ENCODE results near the gene PEX5L. TPM values are rescaled to one million over a fixed set of nuclear protein-coding genes. Genes with fewer than 3 reads are reported as not detected.

The PEX5L gene
- total RNA-seq, 1 experiment from 2014 or later: 0.33 TPM

DNA sequence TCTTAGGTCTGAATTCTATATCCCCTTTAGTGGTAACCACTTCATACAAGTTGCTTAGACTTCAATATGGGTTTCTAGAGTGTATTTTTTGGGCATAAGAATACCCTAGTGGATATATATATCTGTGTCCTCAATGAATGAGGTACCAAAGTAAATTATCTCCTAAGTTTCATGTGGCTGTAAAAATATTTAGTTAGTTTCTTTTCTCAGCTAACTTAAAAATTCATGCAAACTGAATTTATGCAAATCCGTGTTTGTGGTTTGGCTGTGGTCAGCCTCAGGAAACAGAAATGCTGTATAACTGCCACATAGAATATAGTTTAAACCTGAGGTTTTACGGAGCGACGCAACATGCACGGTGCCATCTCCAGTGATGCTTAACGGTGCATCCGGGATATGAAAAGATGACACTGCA, 80.3 kb downstream of the PEX5L start:
- H3K9me3 ChIP-seq (ENCODE audit: insufficient read depth, low read depth): no peaks in the 10 kb centered on the region
- ChIA-PET POLR2A (ENCODE audit: unreplicated experiment) (no interaction called here), CTCF (no interaction called here)
- H3K4me1 ChIP-seq (replicated peaks; ENCODE audit: insufficient read depth): no peaks in the 10 kb centered on the region
- DNase-seq: no peak
- intact Hi-C loops (cut with micrococcal nuclease; ENCODE audit: unreplicated experiment): loop anchor here (1.0 kb wide), 1 partner anchor 34 kb away; no protein-coding TSS in a partner anchor
- no peaks in the 10 kb centered on the region for H3K9me2 ChIP-seq (ENCODE audit: insufficient read depth)
- H3K36me3 ChIP-seq (ENCODE audit: low read depth): no peaks in the 10 kb centered on the region
- no peaks in the 10 kb centered on the region for H3F3A ChIP-seq (ENCODE audit: insufficient read depth, low read depth)
- TF ChIP-seq CTCF (conservative IDR thresholded peaks at IDR 0.05): no peak
- no peak for TF ChIP-seq EZH2 (IDR thresholded peaks at IDR 0.05; ENCODE audit: low read depth)
- no TSS peak for BruUV-seq (replicated peaks)
- no peak overlapping the region for H3K4me3 ChIP-seq
- H3K27ac ChIP-seq: no peak overlapping the region
- H2AFZ ChIP-seq: no peak overlapping the region
- no peaks in the 10 kb centered on the region for H3K27me3 ChIP-seq (ENCODE audit: insufficient read depth, low read depth)
- H4K20me1 ChIP-seq (ENCODE audit: insufficient read depth): no peaks in the 10 kb centered on the region
- no peak overlapping the region for H3K4me2 ChIP-seq
- H3K79me2 ChIP-seq (ENCODE audit: low read depth): no peaks in the 10 kb centered on the region

DNA sequence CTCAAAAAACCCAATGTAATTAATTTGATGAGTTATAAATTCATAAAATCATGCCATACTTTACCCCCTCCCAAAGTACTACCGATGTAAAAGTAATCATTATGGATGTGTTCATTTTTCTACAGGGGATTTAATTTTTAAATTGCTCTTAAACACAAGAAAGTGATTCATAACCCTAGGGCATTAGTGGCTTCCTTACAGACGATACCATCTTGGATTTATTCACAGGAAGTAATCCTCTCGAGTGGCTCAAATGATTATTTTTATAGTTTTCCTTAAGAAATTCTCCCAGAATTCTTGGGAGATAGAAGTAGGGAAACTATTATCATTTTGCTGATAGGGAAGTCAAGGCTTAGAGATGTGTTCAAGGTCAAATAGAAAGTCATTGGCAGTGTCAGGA, 80.9 kb downstream of the PEX5L start:
- BruUV-seq (replicated peaks): no TSS peak
- Histone ChIP-seq H3F3A (ENCODE audit: insufficient read depth, low read depth) (no peaks in the 10 kb centered on the region), H2AFZ (no peak overlapping the region), H3K9me2 (ENCODE audit: insufficient read depth) (no peaks in the 10 kb centered on the region), H3K36me3 (ENCODE audit: low read depth) (no peaks in the 10 kb centered on the region), H4K20me1 (ENCODE audit: insufficient read depth) (no peaks in the 10 kb centered on the region), H3K27ac (no peak overlapping the region), H3K9me3 (ENCODE audit: insufficient read depth, low read depth) (no peaks in the 10 kb centered on the region), H3K4me3 (no peak overlapping the region), H3K4me1 (replicated peaks; ENCODE audit: insufficient read depth) (no peaks in the 10 kb centered on the region), H3K4me2 (no peak overlapping the region), H3K79me2 (ENCODE audit: low read depth) (no peaks in the 10 kb centered on the region), H3K27me3 (ENCODE audit: insufficient read depth, low read depth) (no peaks in the 10 kb centered on the region)
- TF ChIP-seq EZH2 (IDR thresholded peaks at IDR 0.05; ENCODE audit: low read depth) (no peak), CTCF (conservative IDR thresholded peaks at IDR 0.05) (no peak)
- no peak for DNase-seq
- intact Hi-C loops (cut with micrococcal nuclease; ENCODE audit: unreplicated experiment): loop anchor here (1.0 kb wide), 1 partner anchor 34 kb away; no protein-coding TSS in a partner anchor
- POLR2A ChIA-PET (ENCODE audit: unreplicated experiment): no interaction called here
- CTCF ChIA-PET: no interaction called here

DNA sequence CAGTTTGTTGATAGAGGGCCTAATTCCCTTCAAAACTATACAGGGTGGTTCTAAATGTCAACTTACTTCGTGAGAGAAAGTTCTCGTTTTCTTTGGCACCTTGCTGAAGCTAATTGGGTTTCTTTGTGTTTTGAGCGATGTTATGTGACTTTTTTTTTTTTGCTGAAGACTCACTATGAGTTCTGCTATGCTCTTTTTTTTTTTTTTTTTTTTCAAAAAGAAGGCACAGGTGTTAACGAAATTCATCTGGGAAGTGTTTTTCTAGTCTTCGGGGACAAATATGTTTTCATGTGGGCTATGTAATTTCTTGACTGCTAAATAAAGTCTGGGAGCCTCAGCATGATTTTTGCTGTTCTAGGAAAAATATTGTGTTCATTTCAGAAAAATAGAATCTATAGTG, 81.5 kb downstream of the PEX5L start:
- ChIA-PET POLR2A (ENCODE audit: unreplicated experiment) (no interaction called here), CTCF (interaction anchor here (0.6 kb wide), 1 partner anchor 31 kb away, joined by 16 read pairs; no protein-coding TSS in a partner anchor)
- Histone ChIP-seq H3K4me1 (replicated peaks; ENCODE audit: insufficient read depth) (no peaks in the 10 kb centered on the region), H3K27ac (no peak overlapping the region), H3K4me2 (no peak overlapping the region), H3K4me3 (no peak overlapping the region), H3F3A (ENCODE audit: insufficient read depth, low read depth) (no peaks in the 10 kb centered on the region), H4K20me1 (ENCODE audit: insufficient read depth) (no peaks in the 10 kb centered on the region), H3K79me2 (ENCODE audit: low read depth) (no peaks in the 10 kb centered on the region), H3K9me3 (ENCODE audit: insufficient read depth, low read depth) (no peaks in the 10 kb centered on the region), H3K36me3 (ENCODE audit: low read depth) (no peaks in the 10 kb centered on the region), H2AFZ (no peak overlapping the region), H3K27me3 (ENCODE audit: insufficient read depth, low read depth) (no peaks in the 10 kb centered on the region), H3K9me2 (ENCODE audit: insufficient read depth) (no peaks in the 10 kb centered on the region)
- TF ChIP-seq EZH2 (IDR thresholded peaks at IDR 0.05; ENCODE audit: low read depth): no peak
- no peak for TF ChIP-seq CTCF (conservative IDR thresholded peaks at IDR 0.05)
- BruUV-seq (replicated peaks): no TSS peak
- DNase-seq: no peak
- intact Hi-C loops (cut with micrococcal nuclease; ENCODE audit: unreplicated experiment): no loop called here

Data from PC-9 (cell line).